Skeletal muscle cell (primary cell): ENCODE results near the gene VSTM2B.
A peak's percentile ranks its signal among the peaks of the same experiment; 100 is the strongest.

ENCODE experiments used
- DNase-seq: peaks from one replicate; pipeline ENCODE4 v3.0.0-alpha.2; 2010; ENCODE audit warnings: low read depth
- H3K4me3 ChIP-seq: 2 replicates; pipeline ENCODE4 v1.5.1; 2011; ENCODE audit warnings: low read depth, mild to moderate bottlenecking, control low read depth, low read length, moderate library complexity

Gene VSTM2B

GRCh38 chr19:29527500-29528328, 1.9 kb downstream of the VSTM2B start:
- H3K4me3 ChIP-seq, result peak overlapping the region; percentile 43
- DNase-seq, result no peak

DNA sequence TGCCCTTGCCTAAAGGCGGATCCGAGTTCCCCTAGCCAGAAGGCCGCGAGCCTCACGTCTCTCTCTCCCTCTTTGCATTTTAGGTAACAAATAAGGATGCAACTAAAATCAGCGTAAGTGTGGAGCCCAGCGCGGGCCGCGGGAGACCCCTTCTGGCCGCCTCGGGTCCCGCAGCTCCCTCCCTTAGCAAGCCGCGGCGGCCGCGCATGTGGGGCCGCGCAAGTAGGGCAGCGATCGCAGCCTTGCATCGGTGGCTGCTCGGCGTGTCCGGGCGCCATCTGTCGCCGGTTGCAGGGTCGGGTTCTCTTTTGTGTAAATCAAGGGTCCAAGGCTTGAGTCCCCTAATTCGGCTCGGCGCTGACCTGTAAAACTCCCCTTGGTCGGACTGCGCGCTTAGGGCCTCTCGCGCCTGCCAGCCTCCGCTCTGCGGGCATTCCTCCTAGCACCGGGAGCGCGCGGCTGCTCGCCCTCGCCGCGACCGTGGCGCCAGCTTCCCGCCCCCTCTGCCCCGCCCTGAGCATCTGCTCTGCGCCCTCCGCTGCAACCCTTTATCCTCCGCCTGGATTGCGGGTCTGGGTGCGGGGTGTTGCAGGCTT, 2.7 kb downstream of the VSTM2B start:
- peak; percentile 16 for DNase-seq
- H3K4me3 ChIP-seq, result peak overlapping the region; percentile 43

DNA sequence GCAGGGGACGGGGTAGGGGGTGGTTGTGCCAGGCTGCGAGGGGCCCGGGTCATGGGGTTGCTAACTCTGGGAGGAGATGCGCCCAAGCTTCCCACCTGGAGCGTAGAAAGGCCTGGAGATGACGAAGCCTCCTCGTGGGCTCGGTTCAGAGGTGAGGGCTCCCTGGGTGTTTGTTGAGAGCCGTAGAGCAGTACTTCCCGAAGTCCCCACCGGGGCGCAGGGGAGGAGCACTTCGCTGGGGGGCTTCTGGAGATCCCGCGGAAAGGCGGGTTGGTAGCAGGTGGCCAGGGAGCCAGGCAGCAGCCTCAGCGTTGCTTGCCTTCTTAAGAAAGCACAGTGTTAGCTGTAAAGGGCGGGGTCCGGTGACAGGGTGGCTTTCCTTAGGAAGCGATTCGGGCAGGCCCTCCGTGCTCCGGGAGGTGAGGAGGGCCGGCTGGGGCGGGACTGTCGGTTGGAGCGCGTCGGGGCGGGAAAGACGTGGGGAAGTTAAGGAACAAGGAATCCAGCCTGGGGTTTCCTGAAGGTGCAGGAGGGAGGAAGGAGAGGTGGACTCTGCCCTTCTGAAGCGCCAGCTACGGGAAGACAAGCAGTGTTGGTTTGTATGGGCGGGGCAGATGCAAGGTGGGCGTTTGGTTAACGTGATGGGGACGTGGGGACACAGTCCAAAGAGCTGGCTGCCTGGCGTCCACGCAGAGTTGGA, 3.3 kb downstream of the VSTM2B start:
- H3K4me3 ChIP-seq, result peak overlapping the region; percentile 43
- DNase-seq, result no peak

GRCh38 chr19:29529646-29530539, 4.1 kb downstream of the VSTM2B start:
- H3K4me3 ChIP-seq, result no peak overlapping the region
- no peak for DNase-seq

DNA sequence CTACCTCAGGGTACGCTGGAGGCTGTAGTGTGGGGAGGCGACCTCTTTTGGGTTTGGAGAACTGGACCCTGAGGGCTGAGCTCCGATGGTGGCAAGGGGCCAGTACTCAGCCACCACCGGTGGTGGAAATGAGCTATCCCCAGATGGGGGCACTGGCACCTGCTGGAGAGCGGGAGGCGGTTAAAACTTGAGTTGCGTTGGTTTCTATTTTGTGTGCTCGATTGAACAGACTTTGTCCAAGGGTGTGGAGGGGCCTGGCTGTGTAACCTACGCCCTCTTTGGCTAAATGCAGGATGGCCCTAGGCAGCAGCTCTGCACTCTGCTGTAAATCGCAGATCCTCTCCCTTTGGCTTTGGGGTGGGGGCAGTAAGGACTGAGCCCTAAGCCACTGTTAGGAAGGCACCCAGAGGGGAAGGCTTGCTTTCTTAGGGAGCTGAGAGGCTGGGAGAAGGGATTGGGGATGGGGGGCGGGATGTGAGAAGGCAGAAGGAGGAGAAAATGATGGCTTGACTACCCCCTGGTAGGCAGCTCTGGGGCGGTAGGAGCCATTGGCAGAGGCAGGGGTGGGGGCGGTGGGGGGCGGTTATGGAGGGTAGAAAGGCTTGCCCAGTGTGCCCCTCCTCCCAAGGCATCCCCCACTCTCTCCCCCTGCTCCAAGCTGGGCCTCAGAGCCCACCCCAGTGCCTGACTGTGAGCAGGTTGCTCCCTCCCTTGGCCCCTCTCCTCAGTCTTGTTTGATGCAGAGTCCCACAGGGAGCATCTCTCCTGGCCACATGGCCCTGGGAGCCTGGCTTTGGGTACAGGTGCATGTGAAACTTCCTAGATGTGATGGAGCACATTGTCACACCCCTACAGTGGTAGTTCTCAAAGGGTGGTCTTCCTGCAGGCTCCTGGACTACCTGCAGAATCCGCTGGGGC, 5.0 kb downstream of the VSTM2B start:
- H3K4me3 ChIP-seq, result no peak overlapping the region
- no peak for DNase-seq

DNA sequence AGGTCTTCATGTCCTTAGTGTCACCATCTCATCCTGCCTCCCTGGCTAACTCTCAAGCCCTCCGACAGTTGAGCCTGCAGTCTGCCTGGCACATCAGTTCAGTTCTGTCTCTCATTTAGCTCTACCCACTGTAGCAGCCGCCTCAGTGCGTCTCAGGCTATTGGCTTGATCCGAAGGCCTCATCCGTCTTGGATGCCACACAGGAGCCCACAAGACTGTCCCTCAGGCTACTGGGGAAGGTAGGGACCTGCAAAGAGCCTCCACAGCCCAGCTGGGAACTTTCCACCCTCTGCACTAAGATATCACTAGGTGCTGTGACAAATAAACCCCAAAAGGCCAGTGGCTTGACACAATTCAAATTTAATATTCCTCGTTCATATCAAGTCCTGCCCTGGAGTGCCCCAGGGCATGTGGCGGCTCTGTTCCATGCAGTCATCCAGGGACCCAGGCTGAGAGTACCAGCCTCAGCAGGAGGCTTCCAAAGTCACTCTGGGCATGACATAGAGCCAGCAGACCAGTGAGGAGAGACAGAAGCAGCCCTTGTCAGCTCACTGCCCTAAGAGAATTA, 5.7 kb downstream of the VSTM2B start:
- no peak for DNase-seq
- H3K4me3 ChIP-seq, result no peak overlapping the region

GRCh38 chr19:29532097-29532496, 6.3 kb downstream of the VSTM2B start:
- DNase-seq, result no peak
- no peak overlapping the region for H3K4me3 ChIP-seq

GRCh38 chr19:29532956-29533355, 7.2 kb downstream of the VSTM2B start:
- H3K4me3 ChIP-seq, result no peak overlapping the region
- no peak for DNase-seq

DNA sequence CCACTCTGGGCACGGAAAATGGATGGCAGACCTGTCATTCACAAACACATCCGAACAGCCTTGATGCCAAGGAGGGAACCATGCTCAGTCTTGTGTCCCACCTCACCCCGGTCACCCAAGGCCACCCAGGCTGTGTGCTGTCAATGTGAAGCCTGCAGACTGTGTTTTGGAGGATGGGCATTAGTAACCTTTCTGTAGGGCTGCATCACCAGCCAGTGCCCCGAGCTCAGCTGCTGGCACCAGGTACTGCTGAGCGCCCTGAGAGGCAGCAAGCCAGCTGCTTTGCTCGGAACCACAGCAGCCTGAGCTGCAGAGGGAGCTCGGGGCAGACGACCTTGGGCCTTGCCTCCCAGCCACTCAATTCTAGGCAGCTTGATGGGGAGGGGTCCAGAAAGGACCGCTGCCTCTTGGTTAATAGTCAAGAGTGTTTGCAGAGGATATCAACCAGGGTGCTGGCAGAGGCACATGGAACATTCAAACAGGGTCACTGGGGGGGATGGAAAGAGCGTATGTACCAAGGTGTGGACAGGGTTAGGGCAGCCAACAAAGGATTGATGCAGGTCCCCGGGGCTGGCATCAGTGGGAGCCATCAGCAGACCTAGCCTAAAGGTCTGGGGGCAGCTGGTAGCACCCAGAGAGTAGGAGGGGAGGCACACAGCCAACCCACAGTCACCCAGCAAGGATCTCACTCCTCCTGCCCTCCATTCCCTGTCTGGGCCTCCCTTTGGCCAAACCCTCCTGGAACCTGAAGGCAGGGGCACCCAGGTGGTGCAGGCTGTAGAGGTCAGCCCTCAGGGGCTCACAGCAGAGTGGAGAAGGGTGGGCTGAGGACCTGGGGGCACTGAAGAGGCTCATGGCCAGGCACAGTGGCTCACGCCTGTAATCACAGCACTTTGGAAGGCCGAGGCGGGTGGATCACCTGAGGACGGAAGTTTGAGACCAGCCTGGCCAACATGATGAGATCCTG, 8.1 kb downstream of the VSTM2B start:
- H3K4me3 ChIP-seq, result no peak overlapping the region
- DNase-seq, result no peak

DNA sequence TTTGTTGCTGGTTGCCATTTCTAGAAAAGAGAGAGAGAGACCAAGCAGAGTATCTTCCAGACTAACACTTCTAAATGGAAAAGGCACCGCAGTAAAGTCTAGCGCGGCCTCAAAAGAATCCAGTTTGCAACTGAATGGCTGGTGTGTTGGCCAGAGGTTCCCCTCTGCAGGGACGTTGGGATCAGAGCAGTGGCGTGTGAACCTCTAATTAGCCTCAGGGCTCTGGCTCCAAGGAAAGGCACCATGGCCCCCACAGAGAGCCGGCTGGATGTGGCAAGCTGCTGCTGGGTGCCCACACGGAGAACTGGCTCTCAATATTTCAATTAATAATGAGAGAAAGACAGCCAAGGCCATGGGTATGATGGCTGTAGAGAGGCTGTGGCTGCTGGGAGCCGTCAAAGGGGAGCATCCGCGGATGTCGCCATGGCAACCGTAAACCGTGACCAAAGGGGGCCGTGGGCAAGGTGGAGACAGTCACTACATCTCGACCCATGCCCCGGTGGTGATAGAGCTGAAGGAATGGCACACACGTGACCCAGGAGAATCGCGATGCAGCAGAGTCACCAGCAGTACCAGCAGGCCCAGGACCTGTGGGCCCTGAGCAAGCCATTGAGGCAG, 9.5 kb downstream of the VSTM2B start:
- no peak for DNase-seq
- no peak overlapping the region for H3K4me3 ChIP-seq

DNA sequence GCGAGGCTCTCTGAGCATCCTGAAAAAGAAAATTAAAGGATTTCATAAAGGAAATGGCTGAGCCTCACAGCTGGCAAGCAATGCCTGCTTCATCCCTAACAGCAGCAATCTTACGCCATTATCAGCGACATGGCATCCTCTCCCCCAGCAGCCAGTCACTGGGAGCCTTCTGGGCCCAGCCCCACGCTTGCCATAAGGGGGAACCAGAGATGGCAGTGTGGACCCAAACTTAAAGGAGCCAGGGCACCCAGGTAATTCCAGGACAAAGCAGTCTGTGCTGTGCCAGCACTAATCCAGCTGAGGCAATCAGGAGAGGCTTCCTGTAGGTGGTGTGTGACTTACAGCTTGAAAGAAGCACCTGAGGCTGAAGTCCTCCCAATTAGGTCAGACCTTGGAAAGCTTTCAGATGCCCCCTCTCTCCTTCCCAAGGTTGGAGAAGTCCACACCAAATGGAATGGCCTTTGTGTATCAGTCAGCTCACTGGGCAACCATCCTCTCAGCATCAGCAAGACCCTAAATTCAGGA, 10.3 kb downstream of the VSTM2B start:
- no peak for DNase-seq
- H3K4me3 ChIP-seq, result no peak overlapping the region

DNA sequence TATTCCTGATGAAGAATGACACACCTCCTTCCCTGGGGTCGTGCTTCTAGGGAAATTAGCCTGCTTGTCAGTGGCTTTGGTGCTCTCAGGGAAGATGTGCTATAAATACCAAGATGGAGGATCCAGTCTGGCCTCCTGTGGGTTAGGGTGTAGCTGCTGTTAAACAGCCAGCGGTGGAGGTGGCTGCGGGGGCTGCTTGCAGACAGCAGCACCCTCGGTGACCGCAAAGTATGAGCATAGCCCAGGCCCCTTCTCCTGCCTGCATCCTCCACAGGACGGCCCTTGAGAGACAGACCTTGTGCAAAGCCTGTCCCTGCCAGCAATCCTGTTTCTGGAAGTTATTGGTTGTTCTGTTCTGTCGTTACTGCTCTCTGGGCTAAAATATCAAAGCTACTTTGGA, 11.4 kb downstream of the VSTM2B start:
- no peak for DNase-seq
- H3K4me3 ChIP-seq, result no peak overlapping the region

- no peak overlapping the region for H3K4me3 ChIP-seq
- DNase-seq, result no peak
These were observed 11.8 kb downstream of the VSTM2B start for GRCh38 chr19:29537601-29538000.

DNA sequence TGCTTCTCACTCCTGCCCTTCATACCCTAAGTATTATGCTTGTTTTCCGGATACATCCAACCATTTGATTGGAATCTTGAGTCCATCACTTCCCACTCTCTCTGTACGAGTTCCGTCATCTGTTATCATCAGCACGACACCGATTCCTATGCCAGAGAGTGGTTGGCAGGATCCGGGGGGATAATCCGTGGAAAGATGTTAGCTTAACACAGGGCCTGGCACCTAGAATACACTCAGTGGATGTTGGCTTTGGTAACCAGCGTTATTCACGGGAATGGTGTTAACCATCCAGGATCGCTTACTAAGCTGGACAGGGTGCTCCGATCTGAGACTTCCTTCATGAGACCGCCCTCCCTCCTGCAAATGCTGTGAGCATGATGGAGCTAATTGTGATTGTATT, 12.4 kb downstream of the VSTM2B start:
- no peak overlapping the region for H3K4me3 ChIP-seq

GRCh38 chr19:29538651-29539050, 12.9 kb downstream of the VSTM2B start:
- DNase-seq, result no peak
- no peak overlapping the region for H3K4me3 ChIP-seq

More for the DNA sequence above, 12.4 kb downstream of the VSTM2B start:
- DNase-seq, result no peak

DNA sequence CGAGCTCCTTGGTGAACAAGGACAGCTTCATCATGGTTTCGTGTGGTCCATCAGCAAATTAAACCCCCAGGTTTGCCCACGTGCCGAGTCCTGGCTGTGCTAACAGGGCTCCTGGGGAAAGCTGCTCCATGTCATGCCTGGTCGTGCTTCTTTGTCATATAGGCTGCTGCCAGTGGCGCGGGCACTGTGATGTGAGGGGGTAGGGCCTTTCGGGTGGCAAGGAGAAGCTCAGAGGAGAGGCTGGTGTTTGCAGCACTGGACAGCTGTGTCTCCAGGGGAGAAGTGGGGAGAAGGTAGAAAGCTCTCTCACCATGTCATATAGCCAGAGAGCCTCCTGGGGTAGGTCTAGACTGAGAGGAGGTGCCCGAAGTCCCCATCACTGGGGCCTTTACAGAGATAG, 13.3 kb downstream of the VSTM2B start:
- no peak for DNase-seq
- no peak overlapping the region for H3K4me3 ChIP-seq

DNA sequence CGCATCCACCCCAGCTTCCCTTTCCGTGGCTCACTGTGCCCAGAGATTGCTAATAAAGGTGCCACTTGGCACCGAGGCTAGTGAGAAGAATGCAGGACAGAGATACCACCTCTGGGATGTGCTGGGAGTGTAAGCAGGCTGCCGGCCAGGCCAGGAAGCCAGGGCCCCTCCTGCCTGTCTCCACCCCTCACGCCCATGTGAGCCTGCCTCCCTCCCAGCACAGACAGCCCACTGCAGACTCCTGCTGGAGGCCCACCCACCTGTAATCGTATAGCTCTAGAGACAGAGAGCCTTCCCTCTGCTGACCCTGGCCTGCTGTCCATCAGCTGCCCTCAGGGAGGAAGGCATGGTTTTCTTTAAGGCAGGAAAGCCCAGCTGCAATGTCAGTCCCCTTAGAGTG, 13.9 kb downstream of the VSTM2B start:
- no peak for DNase-seq
- no peak overlapping the region for H3K4me3 ChIP-seq
